Osteoblast (primary cell): ENCODE measurements around the gene UBQLN1. TPM values are rescaled to one million over a fixed set of nuclear protein-coding genes. Genes with fewer than 3 reads are reported as not detected.
"Not testable (repeated sequence)": the region's sequence is repeated elsewhere in the genome, so short reads cannot be mapped to it uniquely, and the experiment has no call there.

Source experiments
- DNase-seq: peaks from one replicate; pipeline ENCODE4 v3.0.0; 2011; ENCODE audit warnings: low spot score, mixed read lengths; ENCODE audit not compliant: insufficient read length; ENCODE audit errors: missing footprints
- H2AFZ ChIP-seq: 2 replicates; pipeline ENCODE4 v1.6.0; 2011; ENCODE audit warnings: mild to moderate bottlenecking, low read length
- H3K27ac ChIP-seq: 2 replicates; pipeline ENCODE4 v1.5.1; 2011; ENCODE audit warnings: mild to moderate bottlenecking, low read depth, low read length, moderate library complexity
- H3K27me3 ChIP-seq: 2 replicates; pipeline ENCODE4 v1.6.0; 2012; ENCODE audit warnings: mild to moderate bottlenecking, control low read depth, inconsistent platforms, low read length, moderate library complexity; ENCODE audit not compliant: insufficient read depth
- H3K36me3 ChIP-seq: 2 replicates; pipeline ENCODE4 v1.5.1; 2011; ENCODE audit warnings: mild to moderate bottlenecking, low read length, control low read depth, moderate library complexity; ENCODE audit not compliant: insufficient read depth
- H3K4me1 ChIP-seq: 2 replicates; pipeline ENCODE4 v1.5.1; 2011; ENCODE audit warnings: mild to moderate bottlenecking, low read length, control low read depth, moderate library complexity; ENCODE audit not compliant: insufficient read depth
- H3K4me2 ChIP-seq: 2 replicates; pipeline ENCODE4 v1.6.0; 2011; ENCODE audit warnings: mild to moderate bottlenecking, low read length; ENCODE audit not compliant: insufficient read depth
- H3K4me3 ChIP-seq: fragments of 200-600 bp; sonication (generic); 3 replicates; pipeline ENCODE4 v1.5.1; 2012; ENCODE audit warnings: mild to moderate bottlenecking, low read length, inconsistent platforms; ENCODE audit not compliant: insufficient read depth
- H3K79me2 ChIP-seq: 2 replicates; pipeline ENCODE4 v1.6.0; 2012; ENCODE audit warnings: mild to moderate bottlenecking, low read length, control low read depth, inconsistent platforms; ENCODE audit not compliant: insufficient read depth
- H3K9me3 ChIP-seq: 2 replicates; pipeline ENCODE4 v1.5.1; 2011; ENCODE audit warnings: low read depth, low read length, control low read depth
- H4K20me1 ChIP-seq: 2 replicates; pipeline ENCODE4 v1.6.0; 2012; ENCODE audit warnings: mild to moderate bottlenecking, low read length, control low read depth; ENCODE audit not compliant: insufficient read depth
- total RNA-seq: library from RNA; depleted of rRNA; stranded (reverse); fragments of >200 nt; gene quantifications from 2 replicates; pipeline ENCODE4 v1.2.3, GENCODE V29; 2012
- TF ChIP-seq, protein P1 (sequence below): IDR thresholded peaks from 2 replicates; pipeline ENCODE4 v1.5.1; 2011; ENCODE audit warnings: mild to moderate bottlenecking, low read depth, low read length, moderate library complexity; ENCODE audit errors: extremely low read depth

The UBQLN1 gene
- total RNA-seq, 1 donor = 117 TPM

GRCh38 chr9:83708515-83709158 is 879 bp upstream of the UBQLN1 start:
- peaks cover 27% of the 10 kb centered on the region for H4K20me1 ChIP-seq
- TF ChIP-seq, protein P1, sequence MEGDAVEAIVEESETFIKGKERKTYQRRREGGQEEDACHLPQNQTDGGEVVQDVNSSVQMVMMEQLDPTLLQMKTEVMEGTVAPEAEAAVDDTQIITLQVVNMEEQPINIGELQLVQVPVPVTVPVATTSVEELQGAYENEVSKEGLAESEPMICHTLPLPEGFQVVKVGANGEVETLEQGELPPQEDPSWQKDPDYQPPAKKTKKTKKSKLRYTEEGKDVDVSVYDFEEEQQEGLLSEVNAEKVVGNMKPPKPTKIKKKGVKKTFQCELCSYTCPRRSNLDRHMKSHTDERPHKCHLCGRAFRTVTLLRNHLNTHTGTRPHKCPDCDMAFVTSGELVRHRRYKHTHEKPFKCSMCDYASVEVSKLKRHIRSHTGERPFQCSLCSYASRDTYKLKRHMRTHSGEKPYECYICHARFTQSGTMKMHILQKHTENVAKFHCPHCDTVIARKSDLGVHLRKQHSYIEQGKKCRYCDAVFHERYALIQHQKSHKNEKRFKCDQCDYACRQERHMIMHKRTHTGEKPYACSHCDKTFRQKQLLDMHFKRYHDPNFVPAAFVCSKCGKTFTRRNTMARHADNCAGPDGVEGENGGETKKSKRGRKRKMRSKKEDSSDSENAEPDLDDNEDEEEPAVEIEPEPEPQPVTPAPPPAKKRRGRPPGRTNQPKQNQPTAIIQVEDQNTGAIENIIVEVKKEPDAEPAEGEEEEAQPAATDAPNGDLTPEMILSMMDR = peak; percentile 31
- DNase-seq = peak; percentile 87
- peaks cover 41% of the 10 kb centered on the region for H3K79me2 ChIP-seq
- H3K4me3 ChIP-seq = peak overlapping the region; percentile 98
- H3K27me3 ChIP-seq = no peaks in the 10 kb centered on the region
- peak overlapping the region; percentile 97 for H3K4me2 ChIP-seq
- no peaks in the 10 kb centered on the region for H3K9me3 ChIP-seq
- peaks cover 11% of the 10 kb centered on the region for H3K4me1 ChIP-seq
- no peaks in the 10 kb centered on the region for H3K36me3 ChIP-seq
- peak overlapping the region; percentile 100 for H3K27ac ChIP-seq
- H2AFZ ChIP-seq = peak overlapping the region; percentile 96

- Histone ChIP-seq H2AFZ (peak overlapping the region; percentile 96), H3K79me2 (peaks cover 53% of the 10 kb centered on the region), H3K4me1 (peaks cover 11% of the 10 kb centered on the region), H3K9me3 (no peaks in the 10 kb centered on the region), H3K4me3 (peak overlapping the region; percentile 98), H3K27me3 (no peaks in the 10 kb centered on the region), H3K27ac (peak overlapping the region; percentile 100), H3K4me2 (peak overlapping the region; percentile 97), H3K36me3 (no peaks in the 10 kb centered on the region), H4K20me1 (peaks cover 37% of the 10 kb centered on the region)
- TF ChIP-seq, protein P1 = no peak
- peak; percentile 94 for DNase-seq
These were observed 315 bp downstream of the UBQLN1 start for GRCh38 chr9:83707518-83707767.

DNA sequence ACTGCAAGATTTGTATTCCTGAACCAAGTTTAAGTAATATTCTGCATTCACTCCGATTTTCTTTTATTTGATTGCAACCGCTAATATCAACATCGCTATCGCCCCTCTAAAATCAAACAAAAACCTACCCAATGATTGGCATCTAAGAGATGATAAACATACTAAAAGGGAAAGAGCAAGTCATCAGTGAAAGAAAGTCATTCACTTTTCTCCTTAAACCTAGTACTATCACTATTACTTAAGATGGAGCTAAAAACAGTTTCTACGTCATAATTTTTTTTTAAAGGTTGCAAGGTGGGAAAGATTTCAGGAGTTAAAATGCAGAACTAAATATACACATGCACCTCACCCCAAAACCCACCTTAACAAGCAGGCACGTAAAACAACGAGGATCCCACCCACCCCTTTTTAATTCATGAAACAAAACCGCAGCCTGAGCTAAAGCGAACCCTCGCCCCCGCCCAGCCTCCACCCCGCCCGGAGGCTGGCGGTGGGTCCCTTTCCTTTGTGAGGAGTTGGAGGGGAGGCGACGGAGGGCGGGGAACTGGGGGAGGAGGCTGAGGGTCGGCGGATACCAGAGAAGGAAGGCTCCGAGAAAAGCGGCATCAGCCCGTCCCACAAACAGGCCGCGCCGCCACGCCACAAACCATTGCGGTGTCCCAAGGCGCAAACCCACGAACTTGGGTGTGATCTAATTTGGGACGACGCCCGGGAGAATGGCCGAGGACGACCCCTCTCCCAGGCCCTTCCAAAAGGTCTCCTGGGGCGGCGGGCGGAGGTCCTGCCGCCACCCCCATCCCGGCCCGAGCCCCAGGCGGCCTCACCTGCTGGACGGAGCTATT is 861 bp downstream of the UBQLN1 start:
- peak; percentile 77 for DNase-seq
- Histone ChIP-seq H3K79me2 (peaks cover 59% of the 10 kb centered on the region), H3K4me3 (peak overlapping the region; percentile 98)

DNA sequence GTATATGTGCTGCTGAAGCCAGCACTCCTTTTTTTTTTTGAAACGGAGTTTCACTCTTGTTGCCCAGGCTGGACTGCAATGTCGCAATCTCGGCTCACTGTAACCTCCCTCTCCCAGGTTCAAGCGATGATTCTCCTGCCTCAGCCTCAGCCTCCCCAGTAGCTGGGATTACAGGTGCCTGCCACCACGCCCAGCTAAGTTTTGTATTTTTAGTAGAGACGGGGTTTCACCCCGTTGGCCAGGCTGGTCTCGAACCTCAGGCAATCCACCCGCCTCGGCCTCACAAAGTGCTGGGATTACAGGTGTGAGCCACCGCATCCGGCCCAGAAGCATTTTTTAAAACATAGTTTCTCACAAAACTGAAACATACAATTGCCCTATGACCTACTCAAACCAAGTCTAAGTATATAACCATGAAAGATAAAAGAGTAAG is 2.5 kb downstream of the UBQLN1 start:
- H3K27ac ChIP-seq, H3K4me3 ChIP-seq, H3K36me3 ChIP-seq, DNase-seq, H2AFZ ChIP-seq, H3K9me3 ChIP-seq, H3K27me3 ChIP-seq: not testable (repeated sequence)
- Histone ChIP-seq H4K20me1 (peaks cover 55% of the 10 kb centered on the region), H3K4me2 (peak overlapping the region; percentile 84), H3K79me2 (peaks cover 75% of the 10 kb centered on the region), H3K4me1 (peaks cover 17% of the 10 kb centered on the region)

More for the DNA sequence above, 861 bp downstream of the UBQLN1 start:
- Histone ChIP-seq H3K27ac (peak overlapping the region; percentile 100), H3K4me1 (peaks cover 11% of the 10 kb centered on the region), H2AFZ (peak overlapping the region; percentile 96), H3K27me3 (no peaks in the 10 kb centered on the region), H3K4me2 (peak overlapping the region; percentile 84), H3K9me3 (no peaks in the 10 kb centered on the region), H3K36me3 (no peaks in the 10 kb centered on the region), H4K20me1 (peaks cover 43% of the 10 kb centered on the region)
- TF ChIP-seq, protein P1 = no peak
